Prostate gland (tissue), 2 donors: ENCODE data around the gene NR4A3. TPM values are rescaled to one million over a fixed set of nuclear protein-coding genes. Genes with fewer than 3 reads are reported as not detected.

Experiments used
- DNase-seq: peaks from one replicate; pipeline ENCODE4 v3.0.0-alpha.2; 2019; ENCODE audit warnings: low spot score
- H3K27ac ChIP-seq, 2 donors: fragments of 200-600 bp; sonication (generic); 2 replicates each; pipeline ENCODE4 v1.5.1; 2017 to 2019
- H3K27me3 ChIP-seq: fragments of 200-600 bp; sonication (generic); replicated peaks from 2 replicates; pipeline ENCODE4 v1.5.1; 2019; ENCODE audit not compliant: insufficient read depth
- H3K36me3 ChIP-seq, 2 donors: fragments of 200-600 bp; sonication (generic); 1 replicate in 1 of 2; 2 replicates in 1 of 2; pipeline versions ENCODE4 v1.5.1 to v1.8.1; 2017 to 2019
- H3K4me1 ChIP-seq: fragments of 200-600 bp; sonication (generic); replicated peaks from 2 replicates; pipeline ENCODE4 v1.5.1; 2019
- H3K4me3 ChIP-seq, 2 donors: fragments of 200-600 bp; sonication (generic); 2 replicates each; pipeline ENCODE4 v1.5.1; 2017 to 2019
- H3K9me3 ChIP-seq: fragments of 200-600 bp; sonication (generic); 2 replicates; pipeline ENCODE4 v1.5.1; 2017
- POLR2A ChIP-seq: fragments of 450-650 bp; IDR thresholded peaks from one replicate; pipeline ENCODE4 v1.6.1; 2016; ENCODE audit warnings: antibody characterized with exemption, mild to moderate bottlenecking
- POLR2AphosphoS5 ChIP-seq: sonication (generic); formaldehyde crosslinking; IDR thresholded peaks from one replicate; pipeline ENCODE4 v1.6.1; 2017; ENCODE audit warnings: antibody characterized with exemption
- WGBS: methylation state at CpG from one replicate; pipeline ENCODE4 v1.1.5; 2018; 5-methylcytosine and 5-hydroxymethylcytosine counted together
- intact Hi-C: fragments of 100-400 bp; cut with DNase I; formaldehyde crosslinking; loops from one replicate; pipeline ENCODE4 v1.14.2; 2022
- total RNA-seq, 2 donors: library from RNA; depleted of rRNA; stranded (reverse); fragments of >200 nt; gene quantifications; one replicate each; pipeline ENCODE4 v1.1.0, GENCODE V29; 2016
- TF ChIP-seq, protein P1 (sequence below), 4 experiments: fragments of 200-600 bp in 2 of 4; fragments of 450-650 bp in 2 of 4; sonication (generic) in 2 of 4; IDR thresholded peaks; 1 replicate in 3 of 4; 2 replicates in 1 of 4; pipeline ENCODE4 v1.5.1; 2016 to 2019; ENCODE audit warnings: antibody characterized with exemption in 4 of 4, mild to moderate bottlenecking in 2 of 4, moderate library complexity in 2 of 4

The NR4A3 gene
- total RNA-seq, 2 donors from 2014 or later: 0.64 to 1.1 TPM

GRCh38 chr9:99819856-99820684 lies 1.6 kb upstream of the NR4A3 start:
- peaks cover 8% of the 10 kb centered on the region for H3K4me1 ChIP-seq
- TF ChIP-seq, protein P1, sequence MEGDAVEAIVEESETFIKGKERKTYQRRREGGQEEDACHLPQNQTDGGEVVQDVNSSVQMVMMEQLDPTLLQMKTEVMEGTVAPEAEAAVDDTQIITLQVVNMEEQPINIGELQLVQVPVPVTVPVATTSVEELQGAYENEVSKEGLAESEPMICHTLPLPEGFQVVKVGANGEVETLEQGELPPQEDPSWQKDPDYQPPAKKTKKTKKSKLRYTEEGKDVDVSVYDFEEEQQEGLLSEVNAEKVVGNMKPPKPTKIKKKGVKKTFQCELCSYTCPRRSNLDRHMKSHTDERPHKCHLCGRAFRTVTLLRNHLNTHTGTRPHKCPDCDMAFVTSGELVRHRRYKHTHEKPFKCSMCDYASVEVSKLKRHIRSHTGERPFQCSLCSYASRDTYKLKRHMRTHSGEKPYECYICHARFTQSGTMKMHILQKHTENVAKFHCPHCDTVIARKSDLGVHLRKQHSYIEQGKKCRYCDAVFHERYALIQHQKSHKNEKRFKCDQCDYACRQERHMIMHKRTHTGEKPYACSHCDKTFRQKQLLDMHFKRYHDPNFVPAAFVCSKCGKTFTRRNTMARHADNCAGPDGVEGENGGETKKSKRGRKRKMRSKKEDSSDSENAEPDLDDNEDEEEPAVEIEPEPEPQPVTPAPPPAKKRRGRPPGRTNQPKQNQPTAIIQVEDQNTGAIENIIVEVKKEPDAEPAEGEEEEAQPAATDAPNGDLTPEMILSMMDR (IDR thresholded peaks at IDR 0.05): peak in 2 of 4 experiments; percentile 14 to 20
- peak; percentile 83 for TF ChIP-seq POLR2AphosphoS5
- peak; percentile 47 for TF ChIP-seq POLR2A
- intact Hi-C loops: loop anchor here (2.0 to 10.0 kb wide), 7 partner anchors 87 to 715 kb away; partner anchors contain the start of genes ALG2, ERP44, INVS and SEC61B
- DNase-seq: peak; percentile 85
- H3K4me3 ChIP-seq: peak overlapping the region; percentile 76 to 77
- H3K27me3 ChIP-seq: no peaks in the 10 kb centered on the region
- peak overlapping the region; percentile 97 to 98 for H3K27ac ChIP-seq
- H3K36me3 ChIP-seq: no peaks in the 10 kb centered on the region
- no peaks in the 10 kb centered on the region for H3K9me3 ChIP-seq
- WGBS: under 1% methylated on average over 56 of the region's 81 CpGs

DNA sequence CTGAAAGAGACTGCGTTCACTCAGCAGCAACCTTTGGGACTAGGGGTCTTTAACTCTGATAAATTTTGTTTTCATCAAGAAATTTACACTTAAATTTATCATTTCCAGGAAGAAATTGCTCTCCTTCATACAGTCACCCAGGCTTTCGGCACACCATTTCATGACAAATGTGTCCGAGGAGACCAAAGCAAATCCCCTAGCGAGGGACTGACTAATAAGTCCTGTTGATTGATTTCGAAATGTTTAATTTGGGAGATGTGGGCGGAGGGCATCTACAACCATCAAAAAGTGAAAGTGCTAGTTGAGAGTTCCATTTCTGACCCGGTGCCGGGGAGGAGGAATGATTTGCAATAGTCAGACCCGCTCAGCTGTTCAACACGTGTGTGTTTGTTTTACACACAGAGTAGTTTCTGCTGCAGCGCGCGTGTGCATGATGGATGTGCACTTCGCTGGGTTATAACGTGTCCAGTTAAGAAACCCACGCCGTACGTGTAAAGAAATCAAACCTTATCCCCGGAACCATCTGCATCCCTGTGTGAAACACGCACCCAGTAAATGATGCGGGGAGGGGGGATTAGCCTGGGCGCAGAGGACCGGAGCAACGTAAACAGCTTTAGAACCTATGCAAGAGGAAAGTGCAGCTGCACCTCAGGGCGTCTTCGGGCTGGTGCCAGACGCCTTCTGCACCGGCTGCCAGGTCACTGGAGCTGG lies 845 bp upstream of the NR4A3 start:
- Histone ChIP-seq H3K4me1 (peaks cover 8% of the 10 kb centered on the region), H3K27me3 (no peaks in the 10 kb centered on the region), H3K9me3 (no peaks in the 10 kb centered on the region), H3K36me3 (no peaks in the 10 kb centered on the region), H3K27ac (peak overlapping the region; percentile 97 to 98), H3K4me3 (peak overlapping the region; percentile 76 to 77)
- TF ChIP-seq, protein P1 (IDR thresholded peaks at IDR 0.05): no peak
- TF ChIP-seq POLR2AphosphoS5: peak; percentile 51
- TF ChIP-seq POLR2A: peak; percentile 6
- intact Hi-C loops: loop anchor here (10.0 kb wide), 5 partner anchors 274 to 716 kb away; partner anchors contain the start of genes ERP44, INVS and TGFBR1
- 0% methylated on average over 28 of the region's 28 CpGs for WGBS
- peak; percentile 64 for DNase-seq

DNA sequence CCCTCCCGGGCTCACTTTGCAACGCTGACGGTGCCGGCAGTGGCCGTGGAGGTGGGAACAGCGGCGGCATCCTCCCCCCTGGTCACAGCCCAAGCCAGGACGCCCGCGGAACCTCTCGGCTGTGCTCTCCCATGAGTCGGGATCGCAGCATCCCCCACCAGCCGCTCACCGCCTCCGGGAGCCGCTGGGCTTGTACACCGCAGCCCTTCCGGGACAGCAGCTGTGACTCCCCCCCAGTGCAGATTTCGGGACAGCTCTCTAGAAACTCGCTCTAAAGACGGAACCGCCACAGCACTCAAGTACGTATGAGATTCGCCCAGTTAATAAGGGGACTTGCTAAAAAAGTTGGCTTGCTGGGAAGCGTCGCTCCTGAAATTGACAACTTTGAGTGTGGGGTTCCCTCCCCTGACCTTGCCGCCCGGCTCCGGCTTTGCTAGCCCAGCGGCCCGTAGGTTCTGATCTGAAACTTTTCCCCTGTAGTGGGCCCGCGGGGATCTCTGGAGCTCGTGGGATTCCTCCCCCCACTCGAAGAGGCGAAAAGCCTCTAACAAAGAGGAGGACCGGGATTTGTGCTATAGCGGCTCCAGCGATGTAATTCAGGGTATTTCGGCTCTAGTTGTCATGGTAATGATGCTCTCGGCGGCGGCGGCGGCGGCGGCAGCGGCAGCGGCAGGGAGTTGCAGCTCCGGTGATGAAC lies 572 bp downstream of the NR4A3 start:
- 1% methylated on average over 51 of the region's 51 CpGs for WGBS
- H3K27ac ChIP-seq: peak overlapping the region; percentile 97 to 98
- peaks cover 8% of the 10 kb centered on the region for H3K4me1 ChIP-seq
- no peaks in the 10 kb centered on the region for H3K9me3 ChIP-seq
- intact Hi-C loops: loop anchor here (10.0 kb wide), 5 partner anchors 273 to 717 kb away; partner anchors contain the start of genes ERP44, INVS and TGFBR1
- no peaks in the 10 kb centered on the region for H3K27me3 ChIP-seq
- DNase-seq: peak; percentile 6
- H3K4me3 ChIP-seq: peak overlapping the region; percentile 76 to 77
- no peaks in the 10 kb centered on the region for H3K36me3 ChIP-seq
- TF ChIP-seq POLR2AphosphoS5: no peak
- TF ChIP-seq, protein P1 (IDR thresholded peaks at IDR 0.05): peak in 1 of 4 experiments; percentile 17

GRCh38 chr9:99822806-99823591 lies 1.3 kb downstream of the NR4A3 start:
- intact Hi-C loops: loop anchor here (10.0 kb wide), 5 partner anchors 272 to 718 kb away; partner anchors contain the start of genes ERP44, INVS and TGFBR1
- Histone ChIP-seq H3K36me3 (no peaks in the 10 kb centered on the region), H3K27ac (peak overlapping the region; percentile 97 to 98), H3K4me3 (peak overlapping the region; percentile 76 to 77), H3K4me1 (peaks cover 8% of the 10 kb centered on the region), H3K9me3 (no peaks in the 10 kb centered on the region), H3K27me3 (no peaks in the 10 kb centered on the region)
- TF ChIP-seq POLR2A (no peak), POLR2AphosphoS5 (peak; percentile 4)
- TF ChIP-seq, protein P1 (IDR thresholded peaks at IDR 0.05): peak in 1 of 4 experiments; percentile 5
- 1% methylated on average over 40 of the region's 40 CpGs for WGBS
- peak; percentile 16 for DNase-seq
